HepG2 (cell line): ENCODE results near the gene OGFR. TPM values are rescaled to one million over a fixed set of nuclear protein-coding genes. Genes with fewer than 3 reads are reported as not detected.

Source experiments
- CHD4 ChIP-seq: fragments of 200-600 bp; sonication (generic); IDR thresholded peaks from 2 replicates; pipeline ENCODE4 v1.7.0; 2017; ENCODE audit warnings: mild to moderate bottlenecking, low read length, borderline replicate concordance
- GABPA ChIP-seq, 2 experiments: IDR thresholded peaks; 2 replicates each; pipeline ENCODE4 v1.6.1; 2011 to 2016; ENCODE audit warnings: low read depth in 2 of 2, low read length in 1 of 2, missing biosample characterization in 1 of 2, missing genetic modification characterization in 1 of 2
- GATA4 ChIP-seq: sonication (generic); IDR thresholded peaks from 2 replicates; pipeline ENCODE4 v1.6.1; 2016; ENCODE audit warnings: antibody characterized with exemption, low read depth, borderline replicate concordance
- HOXA9 ChIP-seq: sonication (generic); formaldehyde crosslinking; IDR thresholded peaks from 2 replicates; pipeline ENCODE4 v1.8.1; 2022; ENCODE audit warnings: missing genetic modification reagents, mild to moderate bottlenecking, moderate library complexity, borderline replicate concordance
- RAD51 ChIP-seq: fragments of 450-650 bp; IDR thresholded peaks from 2 replicates; pipeline ENCODE4 v1.6.1; 2016; ENCODE audit warnings: borderline replicate concordance
- SKI ChIP-seq: fragments of 450-650 bp; IDR thresholded peaks from one replicate; pipeline ENCODE4 v1.6.1; 2018; ENCODE audit warnings: mild to moderate bottlenecking; ENCODE audit not compliant: partially characterized antibody
- SMC3 ChIP-seq: IDR thresholded peaks from 2 replicates; pipeline ENCODE4 v1.6.1; 2011; ENCODE audit warnings: low read length, improper control_type of control experiment
- SP5 ChIP-seq: IDR thresholded peaks from 2 replicates; pipeline ENCODE4 v1.6.1; 2016; ENCODE audit warnings: low read depth, borderline replicate concordance
- SRSF9 ChIP-seq: fragments of 200-400 bp; formaldehyde crosslinking; IDR thresholded peaks from 2 replicates; pipeline ENCODE4 v1.6.1; 2018; ENCODE audit warnings: borderline replicate concordance, mild to moderate bottlenecking, low read depth, low read length; ENCODE audit not compliant: insufficient read depth, poor library complexity, severe bottlenecking
- U2AF1 ChIP-seq: fragments of 200-400 bp; formaldehyde crosslinking; optimal IDR thresholded peaks from 2 replicates; pipeline ENCODE3; 2017; ENCODE audit warnings: mild to moderate bottlenecking, low read depth, low read length
- ZBTB1 ChIP-seq: sonication (generic); formaldehyde crosslinking; IDR thresholded peaks from 2 replicates; pipeline ENCODE4 v1.4.0; 2020; ENCODE audit warnings: missing genetic modification reagents, borderline replicate concordance
- ZBTB21 ChIP-seq: sonication (generic); formaldehyde crosslinking; IDR thresholded peaks from 2 replicates; pipeline ENCODE4 v1.4.0; 2020; ENCODE audit warnings: missing genetic modification reagents
- ZNF12 ChIP-seq: sonication (generic); formaldehyde crosslinking; IDR thresholded peaks from 2 replicates; pipeline ENCODE4 v1.5.0; 2020; ENCODE audit warnings: missing genetic modification reagents
- ZNF615 ChIP-seq: sonication (generic); formaldehyde crosslinking; IDR thresholded peaks from 2 replicates; pipeline ENCODE4 v1.5.0; 2020; ENCODE audit warnings: mild to moderate bottlenecking, missing genetic modification reagents, borderline replicate concordance
- ZNF775 ChIP-seq: sonication (generic); formaldehyde crosslinking; IDR thresholded peaks from 2 replicates; pipeline ENCODE4 v1.4.0; 2020; ENCODE audit warnings: missing genetic modification reagents, mild to moderate bottlenecking, moderate library complexity, borderline replicate concordance
- polyA plus RNA-seq, 8 experiments: library from polyadenylated mRNA; depleted of rRNA in 3 of 8; stranded (reverse) in 7 of 8; unstranded in 1 of 8; fragments of >200 nt; fragmentation: Illumina TruSeq in 4 of 8; extraction: Trizol in 4 of 8; gene quantifications; 2 replicates each; pipeline versions ENCODE4 v1.2.1 to v1.2.3, GENCODE V29; 2011 to 2016; ENCODE audit warnings: low read depth in 4 of 8, missing spikeins in 1 of 8, mixed read lengths in 1 of 8; ENCODE audit not compliant: insufficient read depth in 1 of 8
- total RNA-seq, 5 experiments: library from RNA; depleted of rRNA; stranded (reverse); fragments of >200 nt; fragmentation: Illumina TruSeq; extraction: Trizol; gene quantifications; 2 replicates each; pipeline ENCODE4 v1.2.3, GENCODE V29; 2016; ENCODE audit warnings: low read depth in 1 of 5
- TF ChIP-seq, protein P1 (sequence below): IDR thresholded peaks from 2 replicates; pipeline ENCODE4 v1.6.1; 2018; ENCODE audit warnings: missing genetic modification reagents
- TF ChIP-seq, protein P2 (sequence below): sonication (generic); formaldehyde crosslinking; conservative IDR thresholded peaks from 2 replicates; pipeline ENCODE4 v1.8.1; 2023; ENCODE audit warnings: missing genetic modification reagents
- TF ChIP-seq, protein P3 (sequence below): sonication (generic); formaldehyde crosslinking; IDR thresholded peaks from 2 replicates; pipeline ENCODE4 v1.4.0; 2020; ENCODE audit warnings: missing genetic modification reagents, borderline replicate concordance
- TF ChIP-seq, protein P4 (sequence below): sonication (generic); formaldehyde crosslinking; IDR thresholded peaks from 2 replicates; pipeline ENCODE4 v1.8.0; 2022; ENCODE audit warnings: missing genetic modification reagents, mild to moderate bottlenecking, moderate library complexity, borderline replicate concordance

The OGFR gene
- total and polyA plus RNA-seq, 2 of the 13 experiments (the other 11 are each of a cell fraction or from before 2014, with no cell fraction given): 47.7 to 81.8 TPM

DNA sequence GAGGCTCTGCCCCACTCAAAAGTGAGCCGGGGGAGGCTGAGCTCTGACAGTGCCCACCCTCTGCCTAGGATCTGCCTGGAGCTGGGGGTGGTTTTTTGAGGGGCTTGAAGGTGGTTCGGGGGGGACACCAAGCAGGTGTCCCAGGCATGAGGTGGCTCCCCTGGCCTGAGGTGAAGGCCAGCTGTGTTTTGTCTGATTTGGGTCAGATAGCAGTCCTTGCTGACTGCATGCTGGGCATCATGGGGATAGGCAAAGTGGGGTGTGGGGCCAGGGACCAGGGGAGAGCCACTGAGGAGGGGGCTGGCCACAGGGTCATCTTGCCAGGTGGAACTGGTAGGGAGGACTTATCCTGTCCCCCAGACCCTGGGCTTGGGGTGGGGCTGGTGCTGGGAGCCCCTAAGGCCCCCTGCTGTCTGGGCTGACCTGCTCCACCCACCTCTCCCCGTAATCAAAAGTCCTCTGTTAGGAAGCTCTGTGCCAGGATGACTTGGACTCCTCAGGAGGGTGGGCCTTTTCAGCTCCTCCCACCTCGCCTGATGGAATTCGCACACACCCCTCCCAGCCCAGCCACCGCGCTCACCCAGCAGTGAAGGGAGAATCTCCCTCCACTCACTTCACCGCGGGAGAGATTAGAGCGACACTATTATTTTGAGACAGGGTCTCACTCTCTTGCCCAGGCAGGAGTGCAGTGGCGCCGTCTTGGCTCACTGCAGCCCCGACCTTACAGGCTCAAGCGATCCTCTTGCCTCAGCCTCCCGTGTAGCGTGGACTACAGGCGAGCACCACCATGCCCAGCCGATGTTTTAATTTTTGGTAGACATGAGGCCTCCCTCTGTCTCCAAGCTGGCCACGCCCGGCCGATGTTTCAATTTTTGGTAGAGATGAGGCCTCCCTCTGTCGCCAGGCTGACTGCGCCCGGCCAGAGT, 10.7 kb downstream of the OGFR start (continued):
- TF ChIP-seq, protein P1, sequence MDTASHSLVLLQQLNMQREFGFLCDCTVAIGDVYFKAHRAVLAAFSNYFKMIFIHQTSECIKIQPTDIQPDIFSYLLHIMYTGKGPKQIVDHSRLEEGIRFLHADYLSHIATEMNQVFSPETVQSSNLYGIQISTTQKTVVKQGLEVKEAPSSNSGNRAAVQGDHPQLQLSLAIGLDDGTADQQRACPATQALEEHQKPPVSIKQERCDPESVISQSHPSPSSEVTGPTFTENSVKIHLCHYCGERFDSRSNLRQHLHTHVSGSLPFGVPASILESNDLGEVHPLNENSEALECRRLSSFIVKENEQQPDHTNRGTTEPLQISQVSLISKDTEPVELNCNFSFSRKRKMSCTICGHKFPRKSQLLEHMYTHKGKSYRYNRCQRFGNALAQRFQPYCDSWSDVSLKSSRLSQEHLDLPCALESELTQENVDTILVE: no peak
- TF ChIP-seq SMC3 (no peak), ZBTB1 (CRISPR knock-in tag) (no peak), ZBTB21 (CRISPR knock-in tag) (no peak), ZNF615 (CRISPR knock-in tag) (no peak), SRSF9 (no peak), ZNF12 (CRISPR knock-in tag) (no peak), HOXA9 (no peak), CHD4 (no peak; the same call in 1 of the 2 replicates), GATA4 (0 out of 2 replicates have a peak, but pooled peaks have one; percentile 18), SP5 (CRISPR knock-in tag) (peak; percentile 94), RAD51 (no peak), GABPA (IDR thresholded peaks at IDR 0.05; ENCODE audit: low read depth, low read length) (no peak), GABPA (CRISPR knock-in tag; IDR thresholded peaks at IDR 0.05; ENCODE audit: low read depth) (no peak), ZNF775 (CRISPR knock-in tag) (no peak), U2AF1 (no peak), SKI (no peak)
- TF ChIP-seq, protein P2, sequence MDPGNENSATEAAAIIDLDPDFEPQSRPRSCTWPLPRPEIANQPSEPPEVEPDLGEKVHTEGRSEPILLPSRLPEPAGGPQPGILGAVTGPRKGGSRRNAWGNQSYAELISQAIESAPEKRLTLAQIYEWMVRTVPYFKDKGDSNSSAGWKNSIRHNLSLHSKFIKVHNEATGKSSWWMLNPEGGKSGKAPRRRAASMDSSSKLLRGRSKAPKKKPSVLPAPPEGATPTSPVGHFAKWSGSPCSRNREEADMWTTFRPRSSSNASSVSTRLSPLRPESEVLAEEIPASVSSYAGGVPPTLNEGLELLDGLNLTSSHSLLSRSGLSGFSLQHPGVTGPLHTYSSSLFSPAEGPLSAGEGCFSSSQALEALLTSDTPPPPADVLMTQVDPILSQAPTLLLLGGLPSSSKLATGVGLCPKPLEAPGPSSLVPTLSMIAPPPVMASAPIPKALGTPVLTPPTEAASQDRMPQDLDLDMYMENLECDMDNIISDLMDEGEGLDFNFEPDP (CRISPR knock-in tag): no peak
- TF ChIP-seq, protein P3, sequence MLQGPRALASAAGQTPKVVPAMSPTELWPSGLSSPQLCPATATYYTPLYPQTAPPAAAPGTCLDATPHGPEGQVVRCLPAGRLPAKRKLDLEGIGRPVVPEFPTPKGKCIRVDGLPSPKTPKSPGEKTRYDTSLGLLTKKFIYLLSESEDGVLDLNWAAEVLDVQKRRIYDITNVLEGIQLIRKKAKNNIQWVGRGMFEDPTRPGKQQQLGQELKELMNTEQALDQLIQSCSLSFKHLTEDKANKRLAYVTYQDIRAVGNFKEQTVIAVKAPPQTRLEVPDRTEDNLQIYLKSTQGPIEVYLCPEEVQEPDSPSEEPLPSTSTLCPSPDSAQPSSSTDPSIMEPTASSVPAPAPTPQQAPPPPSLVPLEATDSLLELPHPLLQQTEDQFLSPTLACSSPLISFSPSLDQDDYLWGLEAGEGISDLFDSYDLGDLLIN: no peak
- TF ChIP-seq, protein P4, sequence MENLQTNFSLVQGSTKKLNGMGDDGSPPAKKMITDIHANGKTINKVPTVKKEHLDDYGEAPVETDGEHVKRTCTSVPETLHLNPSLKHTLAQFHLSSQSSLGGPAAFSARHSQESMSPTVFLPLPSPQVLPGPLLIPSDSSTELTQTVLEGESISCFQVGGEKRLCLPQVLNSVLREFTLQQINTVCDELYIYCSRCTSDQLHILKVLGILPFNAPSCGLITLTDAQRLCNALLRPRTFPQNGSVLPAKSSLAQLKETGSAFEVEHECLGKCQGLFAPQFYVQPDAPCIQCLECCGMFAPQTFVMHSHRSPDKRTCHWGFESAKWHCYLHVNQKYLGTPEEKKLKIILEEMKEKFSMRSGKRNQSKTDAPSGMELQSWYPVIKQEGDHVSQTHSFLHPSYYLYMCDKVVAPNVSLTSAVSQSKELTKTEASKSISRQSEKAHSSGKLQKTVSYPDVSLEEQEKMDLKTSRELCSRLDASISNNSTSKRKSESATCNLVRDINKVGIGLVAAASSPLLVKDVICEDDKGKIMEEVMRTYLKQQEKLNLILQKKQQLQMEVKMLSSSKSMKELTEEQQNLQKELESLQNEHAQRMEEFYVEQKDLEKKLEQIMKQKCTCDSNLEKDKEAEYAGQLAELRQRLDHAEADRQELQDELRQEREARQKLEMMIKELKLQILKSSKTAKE (CRISPR knock-in tag): no peak
